ENCODE measurements around the gene ANOS1.
"Not testable (repeated sequence)": the region's sequence is repeated elsewhere in the genome, so short reads cannot be mapped to it uniquely, and the experiment has no call there.

ANOS1 gene

GRCh38 chrX:8548446-8548845 lies 183.5 kb downstream of the ANOS1 start:
- Histone ChIP-seq H2BK15ac (replicated peaks; ENCODE audit: low read depth) (no peak overlapping the region), H2BK5ac (ENCODE audit: low read length) (no peak overlapping the region), H3K27me3 (ENCODE audit: insufficient read depth, low read length, poor library complexity) (no peaks in the 10 kb centered on the region), H3K4ac (ENCODE audit: low read depth, low read length) (no peak overlapping the region), H3K79me2 (ENCODE audit: control insufficient read depth, insufficient read depth, low read length) (no peaks in the 10 kb centered on the region), H4K5ac (ENCODE audit: low read length) (no peak overlapping the region), H3K23ac (ENCODE audit: low read length) (no peak overlapping the region), H3K9ac (ENCODE audit: low read length) (no peak overlapping the region), H3K4me3 (ENCODE audit: low read length) (no peak overlapping the region), H2BK120ac (ENCODE audit: low read depth, low read length) (no peak overlapping the region), H3K36me3 (ENCODE audit: control insufficient read depth, insufficient read depth, low read length) (no peaks in the 10 kb centered on the region), H3K79me1 (ENCODE audit: low read length) (no peaks in the 10 kb centered on the region), H4K8ac (ENCODE audit: low read depth, low read length) (no peak overlapping the region), H3K4me1 (ENCODE audit: control insufficient read depth, low read depth, low read length) (no peaks in the 10 kb centered on the region), H2AK5ac (ENCODE audit: low read length) (no peak overlapping the region), H3K56ac (ENCODE audit: low read length) (no peak overlapping the region), H3K27ac (ENCODE audit: low read depth, low read length) (no peak overlapping the region), H3K18ac (ENCODE audit: low read length) (no peak overlapping the region), H3K4me2 (ENCODE audit: low read length) (no peak overlapping the region)
- DNase-seq, result no peak
- no CpG with 5 or more reads among the region's 1 CpG for WGBS (ENCODE audit: extremely low coverage, insufficient coverage, low lambda C conversion rate)

GRCh38 chrX:8546715-8547114 lies 185.2 kb downstream of the ANOS1 start:
- no peak overlapping the region for H3K4ac ChIP-seq (ENCODE audit: low read depth, low read length)
- H2BK5ac ChIP-seq (ENCODE audit: low read length), result no peak overlapping the region
- H2BK120ac ChIP-seq (ENCODE audit: low read depth, low read length), result no peak overlapping the region
- H3K79me2 ChIP-seq (ENCODE audit: control insufficient read depth, insufficient read depth, low read length), result no peaks in the 10 kb centered on the region
- H3K27ac ChIP-seq (ENCODE audit: low read depth, low read length), result no peak overlapping the region
- H3K56ac ChIP-seq (ENCODE audit: low read length), result no peak overlapping the region
- H3K18ac ChIP-seq (ENCODE audit: low read length), result no peak overlapping the region
- no peak overlapping the region for H4K8ac ChIP-seq (ENCODE audit: low read depth, low read length)
- no CpG with 5 or more reads among the region's 4 CpGs for WGBS (ENCODE audit: extremely low coverage, insufficient coverage, low lambda C conversion rate)
- no peak overlapping the region for H3K9ac ChIP-seq (ENCODE audit: low read length)
- H3K4me3 ChIP-seq (ENCODE audit: low read length), result no peak overlapping the region
- no peak for DNase-seq
- H4K5ac ChIP-seq (ENCODE audit: low read length), result no peak overlapping the region
- H2AK5ac ChIP-seq (ENCODE audit: low read length), result no peak overlapping the region
- no peak overlapping the region for H2BK15ac ChIP-seq (replicated peaks; ENCODE audit: low read depth)
- no peak overlapping the region for H3K23ac ChIP-seq (ENCODE audit: low read length)
- no peaks in the 10 kb centered on the region for H3K79me1 ChIP-seq (ENCODE audit: low read length)
- H3K4me1 ChIP-seq (ENCODE audit: control insufficient read depth, low read depth, low read length), result no peaks in the 10 kb centered on the region
- H3K4me2 ChIP-seq (ENCODE audit: low read length), result no peak overlapping the region
- H3K27me3 ChIP-seq (ENCODE audit: insufficient read depth, low read length, poor library complexity), result no peaks in the 10 kb centered on the region
- H3K36me3 ChIP-seq (ENCODE audit: control insufficient read depth, insufficient read depth, low read length), result no peaks in the 10 kb centered on the region

- no peak for DNase-seq
- Histone ChIP-seq H2BK15ac (replicated peaks; ENCODE audit: low read depth) (no peak overlapping the region), H3K4me3 (ENCODE audit: low read length) (no peak overlapping the region), H3K4me2 (ENCODE audit: low read length) (no peak overlapping the region), H3K36me3 (ENCODE audit: control insufficient read depth, insufficient read depth, low read length) (no peaks in the 10 kb centered on the region), H3K56ac (ENCODE audit: low read length) (no peak overlapping the region), H3K9ac (ENCODE audit: low read length) (no peak overlapping the region), H3K4ac (ENCODE audit: low read depth, low read length) (no peak overlapping the region), H3K27ac (ENCODE audit: low read depth, low read length) (no peak overlapping the region), H3K79me2 (ENCODE audit: control insufficient read depth, insufficient read depth, low read length) (no peaks in the 10 kb centered on the region), H3K23ac (ENCODE audit: low read length) (no peak overlapping the region), H2AK5ac (ENCODE audit: low read length) (no peak overlapping the region), H3K27me3 (ENCODE audit: insufficient read depth, low read length, poor library complexity) (no peaks in the 10 kb centered on the region), H4K5ac (ENCODE audit: low read length) (no peak overlapping the region), H2BK120ac (ENCODE audit: low read depth, low read length) (no peak overlapping the region), H3K18ac (ENCODE audit: low read length) (no peak overlapping the region), H4K8ac (ENCODE audit: low read depth, low read length) (no peak overlapping the region), H3K4me1 (ENCODE audit: control insufficient read depth, low read depth, low read length) (no peaks in the 10 kb centered on the region), H2BK5ac (ENCODE audit: low read length) (no peak overlapping the region), H3K79me1 (ENCODE audit: low read length) (no peaks in the 10 kb centered on the region)
- no CpG with 5 or more reads among the region's 2 CpGs for WGBS (ENCODE audit: extremely low coverage, insufficient coverage, low lambda C conversion rate)
Measured at GRCh38 chrX:8520791-8521190, 211.1 kb downstream of the ANOS1 start.

- Histone ChIP-seq H3K4ac (ENCODE audit: low read depth, low read length) (no peak overlapping the region), H3K9ac (ENCODE audit: low read length) (no peak overlapping the region), H3K27ac (ENCODE audit: low read depth, low read length) (no peak overlapping the region), H2BK15ac (replicated peaks; ENCODE audit: low read depth) (no peak overlapping the region), H2AK5ac (ENCODE audit: low read length) (no peak overlapping the region), H3K56ac (ENCODE audit: low read length) (no peak overlapping the region), H3K79me2 (ENCODE audit: control insufficient read depth, insufficient read depth, low read length) (no peaks in the 10 kb centered on the region), H3K4me2 (ENCODE audit: low read length) (no peak overlapping the region), H3K36me3 (ENCODE audit: control insufficient read depth, insufficient read depth, low read length) (no peaks in the 10 kb centered on the region), H2BK5ac (ENCODE audit: low read length) (no peak overlapping the region), H3K23ac (ENCODE audit: low read length) (no peak overlapping the region), H3K79me1 (ENCODE audit: low read length) (no peaks in the 10 kb centered on the region), H3K4me1 (ENCODE audit: control insufficient read depth, low read depth, low read length) (no peaks in the 10 kb centered on the region), H3K27me3 (ENCODE audit: insufficient read depth, low read length, poor library complexity) (no peaks in the 10 kb centered on the region), H4K8ac (ENCODE audit: low read depth, low read length) (no peak overlapping the region), H2BK120ac (ENCODE audit: low read depth, low read length) (no peak overlapping the region), H3K18ac (ENCODE audit: low read length) (no peak overlapping the region), H3K4me3 (ENCODE audit: low read length) (no peak overlapping the region), H4K5ac (ENCODE audit: low read length) (no peak overlapping the region)
- DNase-seq, result no peak
- WGBS (ENCODE audit: extremely low coverage, insufficient coverage, low lambda C conversion rate), result no CpG with 5 or more reads among the region's 3 CpGs
Measured at GRCh38 chrX:8520178-8520577, 211.8 kb downstream of the ANOS1 start.

- no peak for DNase-seq
- Histone ChIP-seq H4K5ac (ENCODE audit: low read length) (no peak overlapping the region), H2AK5ac (ENCODE audit: low read length) (no peak overlapping the region), H3K4me2 (ENCODE audit: low read length) (no peak overlapping the region), H3K27ac (ENCODE audit: low read depth, low read length) (no peak overlapping the region), H2BK120ac (ENCODE audit: low read depth, low read length) (no peak overlapping the region), H3K4ac (ENCODE audit: low read depth, low read length) (no peak overlapping the region), H3K36me3 (ENCODE audit: control insufficient read depth, insufficient read depth, low read length) (no peaks in the 10 kb centered on the region), H3K18ac (ENCODE audit: low read length) (no peak overlapping the region), H3K79me2 (ENCODE audit: control insufficient read depth, insufficient read depth, low read length) (no peaks in the 10 kb centered on the region), H4K8ac (ENCODE audit: low read depth, low read length) (no peak overlapping the region), H3K9ac (ENCODE audit: low read length) (no peak overlapping the region), H3K27me3 (ENCODE audit: insufficient read depth, low read length, poor library complexity) (no peaks in the 10 kb centered on the region), H3K4me1 (ENCODE audit: control insufficient read depth, low read depth, low read length) (no peaks in the 10 kb centered on the region), H2BK5ac (ENCODE audit: low read length) (no peak overlapping the region), H3K56ac (ENCODE audit: low read length) (no peak overlapping the region), H3K4me3 (ENCODE audit: low read length) (no peak overlapping the region), H3K23ac (ENCODE audit: low read length) (no peak overlapping the region), H3K79me1 (ENCODE audit: low read length) (no peaks in the 10 kb centered on the region), H2BK15ac (replicated peaks; ENCODE audit: low read depth) (no peak overlapping the region)
- WGBS (ENCODE audit: extremely low coverage, insufficient coverage, low lambda C conversion rate), result no CpG with 5 or more reads among the region's 6 CpGs
Measured at GRCh38 chrX:8504451-8504850, 227.5 kb downstream of the ANOS1 start.

GRCh38 chrX:8502101-8502500 lies 229.8 kb downstream of the ANOS1 start:
- not testable (repeated sequence) for H3K4me2 ChIP-seq (ENCODE audit: low read length); H3K4me3 ChIP-seq (ENCODE audit: low read length); H3K27me3 ChIP-seq (ENCODE audit: insufficient read depth, low read length, poor library complexity); H3K18ac ChIP-seq (ENCODE audit: low read length); H3K27ac ChIP-seq (ENCODE audit: low read depth, low read length); H3K79me1 ChIP-seq (ENCODE audit: low read length); DNase-seq; H2BK120ac ChIP-seq (ENCODE audit: low read depth, low read length); H2AK5ac ChIP-seq (ENCODE audit: low read length); H3K23ac ChIP-seq (ENCODE audit: low read length); H3K9ac ChIP-seq (ENCODE audit: low read length); H3K79me2 ChIP-seq (ENCODE audit: control insufficient read depth, insufficient read depth, low read length); H2BK5ac ChIP-seq (ENCODE audit: low read length); H4K5ac ChIP-seq (ENCODE audit: low read length); H3K36me3 ChIP-seq (ENCODE audit: control insufficient read depth, insufficient read depth, low read length); H3K4ac ChIP-seq (ENCODE audit: low read depth, low read length); H2BK15ac ChIP-seq (replicated peaks; ENCODE audit: low read depth); H3K56ac ChIP-seq (ENCODE audit: low read length); H4K8ac ChIP-seq (ENCODE audit: low read depth, low read length); H3K4me1 ChIP-seq (ENCODE audit: control insufficient read depth, low read depth, low read length)
- WGBS (ENCODE audit: extremely low coverage, insufficient coverage, low lambda C conversion rate), result no CpG with 5 or more reads among the region's 21 CpGs
